HL-60 (cell line): Measurements from ENCODE around the gene NKIRAS2.

Source experiments
- CTCF ChIP-seq: IDR thresholded peaks from one replicate; pipeline ENCODE4 v1.5.1; 2011; ENCODE audit warnings: low read length, control low read depth, inconsistent platforms; ENCODE audit not compliant: insufficient read depth
- POLR2AphosphoS5 ChIP-seq: IDR thresholded peaks from 2 replicates; pipeline ENCODE4 v1.6.1; 2012; ENCODE audit warnings: low read depth

- TF ChIP-seq CTCF = no peak
- TF ChIP-seq POLR2AphosphoS5 = no peak
These were observed 14.2 kb downstream of the NKIRAS2 start for GRCh38 chr17:42034059-42034458.
